HG02852 (cell line): ENCODE data around the gene MYL6B.

Experiments
- ATAC-seq: cut with Tn5 transposase; IDR thresholded peaks from one replicate; pipeline ENCODE4 v1.9.1; 2021; ENCODE audit warnings: mild to moderate bottlenecking, moderate library complexity; ENCODE audit not compliant: unreplicated experiment

MYL6B gene

GRCh38 chr12:56121204-56121870 is 31.1 kb upstream of the MYL6B start:
- ATAC-seq = no peak

- ATAC-seq = no peak
Observed at GRCh38 chr12:56122637-56123036, 29.8 kb upstream of the MYL6B start.

GRCh38 chr12:56124133-56124532 is 28.3 kb upstream of the MYL6B start:
- no peak for ATAC-seq

GRCh38 chr12:56126732-56127239 is 25.6 kb upstream of the MYL6B start:
- no peak for ATAC-seq

- no peak for ATAC-seq
Observed at GRCh38 chr12:56127485-56127887, 24.9 kb upstream of the MYL6B start.

DNA sequence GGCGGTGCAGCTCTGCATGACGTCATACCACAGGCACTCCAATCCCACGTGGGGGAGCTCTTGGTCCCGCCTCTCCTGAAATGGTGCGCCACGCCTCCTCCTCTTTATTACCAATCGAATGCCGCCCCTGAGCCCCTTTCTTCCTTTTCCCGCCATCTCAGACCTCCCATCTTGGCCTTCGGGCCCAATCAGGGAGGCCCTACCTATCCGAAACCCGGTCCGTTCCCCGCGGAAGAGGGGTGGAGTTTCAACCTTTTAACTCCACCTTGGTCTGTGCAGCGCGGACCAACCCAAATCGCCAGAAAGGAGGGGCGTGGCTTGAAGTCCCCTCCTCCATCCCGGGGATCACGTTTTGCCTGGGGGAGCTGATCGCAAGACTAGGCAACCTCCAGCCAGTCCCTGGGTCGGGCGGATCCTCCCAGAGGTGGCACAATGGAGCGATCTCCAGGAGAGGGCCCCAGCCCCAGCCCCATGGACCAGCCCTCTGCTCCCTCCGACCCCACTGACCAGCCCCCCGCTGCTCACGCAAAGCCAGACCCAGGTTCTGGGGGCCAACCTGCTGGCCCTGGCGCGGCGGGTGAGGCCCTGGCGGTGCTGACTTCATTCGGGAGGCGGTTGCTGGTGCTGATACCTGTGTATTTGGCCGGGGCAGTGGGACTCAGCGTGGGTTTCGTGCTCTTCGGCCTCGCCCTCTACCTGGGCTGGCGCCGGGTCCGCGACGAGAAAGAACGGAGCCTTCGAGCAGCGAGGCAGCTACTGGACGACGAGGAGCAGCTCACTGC is 24.3 kb upstream of the MYL6B start, which contains the start of gene ESYT1:
TSS of gene ESYT1 (plus strand) at position 380 of the 782 bp plus-strand sequence. CDS start at position 433, 53 bp downstream.
- peak; percentile 89 for ATAC-seq

DNA sequence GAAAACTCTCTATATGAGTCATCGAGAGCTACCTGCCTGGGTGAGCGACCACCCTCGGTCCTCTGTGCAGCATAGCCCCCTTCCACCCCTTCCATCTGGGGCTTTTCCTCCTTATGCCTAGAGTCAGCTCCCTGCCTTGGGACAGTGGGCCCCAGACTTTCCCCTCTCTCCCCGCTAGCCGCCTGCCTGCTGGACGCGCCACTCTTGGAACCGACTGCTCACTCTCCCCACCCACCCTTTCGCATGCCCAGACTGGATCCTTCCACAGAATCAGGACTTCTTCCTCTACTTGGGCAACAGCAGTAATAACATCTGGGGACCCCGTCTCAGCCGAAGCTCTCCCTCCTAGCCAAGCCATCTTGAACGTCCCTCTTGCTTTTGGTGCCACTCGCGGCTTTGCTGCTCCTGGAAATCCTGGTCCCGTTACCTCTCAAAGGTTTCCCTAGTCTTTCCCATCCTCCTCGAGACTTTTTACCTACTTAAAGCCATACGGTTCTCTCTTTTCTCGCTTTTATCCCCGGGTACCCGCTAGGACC is 23.6 kb upstream of the MYL6B start:
- ATAC-seq = no peak

- ATAC-seq = peak; percentile 26
Observed at GRCh38 chr12:56129206-56129941, 23.0 kb upstream of the MYL6B start.

DNA sequence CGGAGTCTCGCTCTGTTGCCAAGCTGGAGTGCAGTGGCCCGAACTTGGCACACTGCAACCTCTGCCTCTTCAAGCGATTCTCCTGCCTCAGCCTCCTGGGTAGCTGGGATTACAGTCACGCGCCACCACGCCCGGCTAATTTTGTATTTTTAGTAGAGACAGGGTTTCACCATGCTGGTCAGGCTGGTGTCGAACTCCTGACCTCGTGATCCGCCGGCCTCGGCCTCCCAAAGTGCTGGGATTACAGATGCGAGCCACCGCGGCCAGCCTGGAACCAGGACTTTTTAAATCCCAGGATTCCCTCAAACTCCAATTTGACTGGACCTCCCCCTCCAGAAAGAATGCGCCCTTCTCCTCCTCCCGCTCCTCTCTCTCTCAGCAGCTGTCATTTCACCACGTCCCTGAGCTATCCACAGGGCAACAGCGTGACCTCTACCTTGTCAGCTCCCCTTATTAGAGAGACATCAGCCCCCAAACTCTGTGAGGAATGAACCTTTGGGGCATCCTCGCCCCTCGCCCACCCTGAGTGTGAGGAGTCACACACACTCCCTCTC is 22.4 kb upstream of the MYL6B start:
- ATAC-seq = no peak

DNA sequence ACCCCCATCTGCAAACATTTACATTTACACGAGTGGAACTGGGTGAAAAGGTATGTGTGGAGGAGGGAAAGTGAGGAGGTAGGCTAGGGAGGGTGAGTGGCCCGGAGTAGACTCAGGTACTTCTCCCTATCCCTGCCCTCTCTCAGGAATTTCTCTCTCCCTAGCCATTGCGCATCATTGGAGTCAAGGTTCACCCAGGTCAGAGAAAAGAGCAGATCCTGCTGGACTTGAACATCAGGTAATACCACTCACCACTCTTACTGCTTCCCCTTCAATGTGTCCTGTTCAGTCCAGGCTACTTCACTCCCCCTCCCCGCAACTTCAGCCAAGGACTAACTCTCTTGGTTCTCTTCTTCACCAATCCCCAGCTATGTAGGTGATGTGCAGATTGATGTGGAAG is 21.5 kb upstream of the MYL6B start:
- ATAC-seq = no peak

DNA sequence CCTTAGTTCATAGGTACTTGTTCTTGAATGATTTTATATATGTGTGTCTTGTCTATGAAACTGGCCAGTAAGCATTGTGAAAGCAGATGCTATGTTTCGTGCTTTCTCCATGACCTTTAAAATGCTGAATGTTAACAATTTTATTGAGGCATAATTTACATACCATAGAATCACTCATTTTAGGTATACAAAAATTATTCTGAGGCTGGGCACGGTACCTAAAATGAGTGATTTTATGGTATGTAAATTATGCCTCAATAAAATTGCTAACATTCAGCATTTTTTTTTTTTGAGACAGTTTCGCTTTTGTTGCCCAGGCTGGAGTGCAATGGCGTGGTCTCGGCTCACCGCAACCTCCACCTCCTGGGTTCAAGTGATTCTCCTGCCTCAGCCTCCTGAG is 17.5 kb upstream of the MYL6B start:
- ATAC-seq = no peak

- ATAC-seq = no peak
Observed at GRCh38 chr12:56137853-56138571, 14.4 kb upstream of the MYL6B start.

GRCh38 chr12:56141946-56142784 is 10.2 kb upstream of the MYL6B start:
- ATAC-seq = no peak

GRCh38 chr12:56143217-56143616 is 9.2 kb upstream of the MYL6B start:
- ATAC-seq = no peak

DNA sequence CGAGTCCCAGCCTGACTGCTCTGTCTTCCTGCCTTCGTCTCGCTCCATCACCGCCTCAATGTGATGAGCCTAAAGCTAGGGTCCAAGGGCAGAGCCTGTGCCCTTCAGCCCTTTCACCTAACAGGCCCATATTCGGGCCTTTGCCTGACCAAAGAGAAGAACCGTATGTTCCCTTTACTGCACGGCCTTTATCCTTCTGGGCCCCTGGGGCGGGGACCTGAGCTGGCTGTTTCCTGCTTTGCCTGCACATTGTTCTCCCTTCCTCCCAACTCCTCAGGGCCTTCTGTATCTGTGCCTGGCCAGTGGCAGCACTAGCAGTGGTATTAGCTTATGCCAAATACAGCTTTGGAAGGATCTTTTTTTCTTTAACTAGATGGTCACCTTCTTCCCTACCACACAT is 8.5 kb upstream of the MYL6B start:
- no peak for ATAC-seq

- no peak for ATAC-seq
Observed at GRCh38 chr12:56145217-56145616, 7.2 kb upstream of the MYL6B start.

GRCh38 chr12:56146492-56147460 is 5.6 kb upstream of the MYL6B start:
- no peak for ATAC-seq

GRCh38 chr12:56150563-56150962 is 1.8 kb upstream of the MYL6B start:
- no peak for ATAC-seq
